Astrocyte (in vitro differentiated cells and primary cell): ENCODE results near the gene TRERF1. TPM values are rescaled to one million over a fixed set of nuclear protein-coding genes. Genes with fewer than 3 reads are reported as not detected.

ENCODE experiments used
- DNase-seq: peaks from one replicate; pipeline ENCODE4 v3.0.0-alpha.2; 2010; ENCODE audit warnings: low read depth
- FAIRE-seq: peaks from 2 replicates; lab custom pipeline; 2011; peaks lifted over from hg19 to GRCh38; lab: Jason Lieb, UNC
- H2AFZ ChIP-seq: 2 replicates; pipeline ENCODE4 v1.6.0; 2012; ENCODE audit warnings: low read depth, low read length, inconsistent platforms
- H3K27ac ChIP-seq: 2 replicates; pipeline ENCODE4 v1.5.1; 2011; ENCODE audit warnings: low read depth, low read length, inconsistent platforms
- H3K27me3 ChIP-seq: 2 replicates; pipeline ENCODE4 v1.6.0; 2011; ENCODE audit warnings: low read length, inconsistent platforms; ENCODE audit not compliant: insufficient read depth
- H3K36me3 ChIP-seq: 2 replicates; pipeline ENCODE4 v1.5.1; 2011; ENCODE audit warnings: low read length, inconsistent platforms; ENCODE audit not compliant: insufficient read depth
- H3K4me1 ChIP-seq: 2 replicates; pipeline ENCODE4 v1.5.1; 2011; ENCODE audit warnings: low read length, inconsistent platforms; ENCODE audit not compliant: insufficient read depth
- H3K4me2 ChIP-seq: 2 replicates; pipeline ENCODE4 v1.6.0; 2012; ENCODE audit warnings: low read length, inconsistent platforms
- H3K4me3 ChIP-seq: 2 replicates; pipeline ENCODE4 v1.5.1; 2011; ENCODE audit warnings: low read depth, mild to moderate bottlenecking, low read length, inconsistent platforms; ENCODE audit not compliant: insufficient read depth
- H3K79me2 ChIP-seq: 2 replicates; pipeline ENCODE4 v1.6.0; 2012; ENCODE audit warnings: mild to moderate bottlenecking, low read length, inconsistent platforms; ENCODE audit not compliant: insufficient read depth
- H3K9ac ChIP-seq: 2 replicates; pipeline ENCODE4 v1.6.0; 2012; ENCODE audit warnings: mild to moderate bottlenecking, low read length, inconsistent platforms
- H3K9me3 ChIP-seq: 2 replicates; pipeline ENCODE4 v1.5.1; 2012; ENCODE audit warnings: low read depth, mild to moderate bottlenecking, low read length, inconsistent platforms; ENCODE audit not compliant: insufficient read depth
- H4K20me1 ChIP-seq: 2 replicates; pipeline ENCODE4 v1.6.0; 2012; ENCODE audit warnings: low read length, inconsistent platforms; ENCODE audit not compliant: insufficient read depth
- H3K27ac Mint-ChIP-seq: one replicate; pipeline ENCODE4 v1.8.0; 2021; ENCODE audit warnings: mild to moderate bottlenecking, mixed read lengths; ENCODE audit not compliant: unreplicated experiment
- H3K27me3 Mint-ChIP-seq: one replicate; pipeline ENCODE4 v1.8.0; 2021; ENCODE audit warnings: low read depth, mixed read lengths; ENCODE audit not compliant: unreplicated experiment
- H3K36me3 Mint-ChIP-seq: one replicate; pipeline ENCODE4 v1.8.0; 2021; ENCODE audit warnings: low read depth, mixed read lengths; ENCODE audit not compliant: unreplicated experiment
- H3K4me1 Mint-ChIP-seq: one replicate; pipeline ENCODE4 v1.8.0; 2021; ENCODE audit warnings: low read depth, mixed read lengths; ENCODE audit not compliant: unreplicated experiment
- H3K4me3 Mint-ChIP-seq: one replicate; pipeline ENCODE4 v1.8.0; 2021; ENCODE audit warnings: mild to moderate bottlenecking, moderate library complexity, mixed read lengths; ENCODE audit not compliant: unreplicated experiment
- H3K9me3 Mint-ChIP-seq: one replicate; pipeline ENCODE4 v1.8.0; 2021; ENCODE audit warnings: mild to moderate bottlenecking, mixed read lengths; ENCODE audit not compliant: unreplicated experiment
- EZH2 ChIP-seq: IDR thresholded peaks from 2 replicates; pipeline ENCODE4 v1.6.1; 2012; ENCODE audit warnings: mild to moderate bottlenecking, low read length, inconsistent platforms; ENCODE audit not compliant: insufficient read depth
- total RNA-seq: library from RNA; stranded (reverse); gene quantifications from 2 replicates; pipeline ENCODE4 v1.2.1, GENCODE V29; 2021
- TF ChIP-seq, protein P1 (sequence below): IDR thresholded peaks from 2 replicates; pipeline ENCODE4 v1.5.1; 2011; ENCODE audit warnings: low read depth, mild to moderate bottlenecking, inconsistent platforms, low read length, moderate library complexity; ENCODE audit not compliant: insufficient read depth

The TRERF1 gene
- total RNA-seq, 1 donor from 2014 or later, result 8.6 TPM

DNA sequence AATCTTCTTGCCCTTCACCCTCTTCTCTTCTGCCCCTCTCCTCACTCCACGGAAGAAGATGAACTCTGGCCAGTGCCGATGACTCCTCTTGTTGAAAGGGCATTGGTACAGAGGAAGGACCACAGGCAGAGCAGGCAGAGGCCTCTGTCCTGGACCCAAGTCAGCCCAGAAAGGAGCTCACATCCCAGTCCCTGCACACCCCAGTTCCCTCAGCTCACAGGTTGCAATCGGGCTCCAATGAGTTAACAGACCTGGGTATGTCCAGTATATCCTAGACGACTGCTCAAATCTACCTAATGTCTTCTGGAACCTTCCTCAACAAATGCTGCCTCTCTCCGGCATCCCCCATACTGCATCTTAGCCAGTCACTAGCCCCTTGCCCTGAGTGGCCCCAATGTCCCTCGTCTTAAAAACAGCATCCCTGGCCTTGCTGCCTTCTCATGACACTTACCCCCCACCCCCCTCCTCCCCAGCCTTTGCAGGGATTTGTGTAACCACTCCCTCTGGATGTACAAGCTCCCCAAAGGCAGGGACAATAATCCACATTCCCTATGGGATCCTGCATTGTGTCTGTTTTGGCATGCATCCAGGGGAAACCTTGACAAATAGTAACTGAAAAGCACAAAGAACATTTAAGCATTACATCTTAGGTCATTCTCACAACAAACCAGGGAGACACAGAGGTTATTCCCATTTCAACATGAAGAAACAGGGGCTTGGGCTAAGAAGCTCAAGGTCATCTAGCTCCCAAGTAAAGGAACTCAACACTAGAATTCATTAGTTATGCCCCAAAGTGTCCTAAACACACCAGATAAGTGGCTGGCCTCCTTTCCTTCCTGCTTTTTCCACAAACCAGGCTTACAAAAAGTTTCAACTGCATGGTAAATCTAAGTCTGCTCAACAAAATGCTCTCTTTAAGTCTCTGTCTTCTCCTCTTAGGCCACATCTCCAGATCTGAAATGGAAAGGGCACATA, 45.1 kb downstream of the TRERF1 start:
- peaks cover 31% of the 10 kb centered on the region for H3K79me2 ChIP-seq
- FAIRE-seq (no peak), DNase-seq (peak; percentile 14)
- TF ChIP-seq EZH2, result no peak
- TF ChIP-seq, protein P1, sequence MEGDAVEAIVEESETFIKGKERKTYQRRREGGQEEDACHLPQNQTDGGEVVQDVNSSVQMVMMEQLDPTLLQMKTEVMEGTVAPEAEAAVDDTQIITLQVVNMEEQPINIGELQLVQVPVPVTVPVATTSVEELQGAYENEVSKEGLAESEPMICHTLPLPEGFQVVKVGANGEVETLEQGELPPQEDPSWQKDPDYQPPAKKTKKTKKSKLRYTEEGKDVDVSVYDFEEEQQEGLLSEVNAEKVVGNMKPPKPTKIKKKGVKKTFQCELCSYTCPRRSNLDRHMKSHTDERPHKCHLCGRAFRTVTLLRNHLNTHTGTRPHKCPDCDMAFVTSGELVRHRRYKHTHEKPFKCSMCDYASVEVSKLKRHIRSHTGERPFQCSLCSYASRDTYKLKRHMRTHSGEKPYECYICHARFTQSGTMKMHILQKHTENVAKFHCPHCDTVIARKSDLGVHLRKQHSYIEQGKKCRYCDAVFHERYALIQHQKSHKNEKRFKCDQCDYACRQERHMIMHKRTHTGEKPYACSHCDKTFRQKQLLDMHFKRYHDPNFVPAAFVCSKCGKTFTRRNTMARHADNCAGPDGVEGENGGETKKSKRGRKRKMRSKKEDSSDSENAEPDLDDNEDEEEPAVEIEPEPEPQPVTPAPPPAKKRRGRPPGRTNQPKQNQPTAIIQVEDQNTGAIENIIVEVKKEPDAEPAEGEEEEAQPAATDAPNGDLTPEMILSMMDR, result no peak
- H4K20me1 ChIP-seq, result no peaks in the 10 kb centered on the region
- H3K4me2 ChIP-seq, result peak overlapping the region; percentile 83
- H3K36me3 ChIP-seq, result no peaks in the 10 kb centered on the region
- peaks cover 6% of the 10 kb centered on the region for H3K36me3 Mint-ChIP-seq
- H3K9ac ChIP-seq, result peak overlapping the region; percentile 69
- no peaks in the 10 kb centered on the region for H3K27me3 ChIP-seq
- peak overlapping the region; percentile 67 for H3K27ac Mint-ChIP-seq
- H3K4me3 ChIP-seq, result peak overlapping the region; percentile 34
- peaks cover 42% of the 10 kb centered on the region for H3K4me1 Mint-ChIP-seq
- H2AFZ ChIP-seq, result peak overlapping the region; percentile 31
- H3K4me3 Mint-ChIP-seq, result no peak overlapping the region
- H3K27me3 Mint-ChIP-seq, result no peaks in the 10 kb centered on the region
- peak overlapping the region; percentile 81 for H3K27ac ChIP-seq
- H3K9me3 ChIP-seq, result no peaks in the 10 kb centered on the region
- H3K4me1 ChIP-seq, result peaks cover 43% of the 10 kb centered on the region
- H3K9me3 Mint-ChIP-seq, result no peaks in the 10 kb centered on the region

DNA sequence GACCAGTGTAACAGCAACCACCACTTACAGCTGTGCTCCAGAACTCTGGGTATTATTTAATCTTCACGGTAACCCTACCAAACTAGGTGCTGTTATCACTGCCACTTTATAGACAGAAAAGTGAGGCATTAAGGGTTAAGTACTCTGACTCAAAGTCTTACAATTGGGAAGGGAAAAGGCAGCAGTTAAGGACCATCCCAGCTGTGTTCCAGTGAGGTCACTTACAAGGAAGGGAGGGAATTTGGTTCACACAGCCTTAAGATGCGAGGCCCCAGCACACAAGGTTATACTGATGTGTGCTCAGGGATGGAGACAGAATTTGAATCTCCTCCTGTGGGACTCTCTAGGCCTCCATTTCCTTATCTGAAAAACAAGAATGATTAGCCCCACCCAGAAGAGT, 46.7 kb downstream of the TRERF1 start:
- Histone ChIP-seq H3K79me2 (peaks cover 38% of the 10 kb centered on the region), H3K9me3 (no peaks in the 10 kb centered on the region), H3K27me3 (no peaks in the 10 kb centered on the region), H3K4me1 (peaks cover 43% of the 10 kb centered on the region), H2AFZ (no peak overlapping the region), H3K36me3 (no peaks in the 10 kb centered on the region), H3K27ac (peak overlapping the region; percentile 70), H3K4me2 (peak overlapping the region; percentile 73), H3K9ac (peak overlapping the region; percentile 64), H4K20me1 (no peaks in the 10 kb centered on the region), H3K4me3 (no peak overlapping the region)
- no peak overlapping the region for H3K27ac Mint-ChIP-seq
- TF ChIP-seq EZH2, result no peak
- TF ChIP-seq, protein P1, result no peak
- FAIRE-seq, result no peak
- DNase-seq, result peak; percentile 76
- H3K4me3 Mint-ChIP-seq, result no peak overlapping the region
- H3K4me1 Mint-ChIP-seq, result peaks cover 42% of the 10 kb centered on the region
- H3K9me3 Mint-ChIP-seq, result no peaks in the 10 kb centered on the region
- no peaks in the 10 kb centered on the region for H3K27me3 Mint-ChIP-seq
- H3K36me3 Mint-ChIP-seq, result peaks cover 4% of the 10 kb centered on the region

DNA sequence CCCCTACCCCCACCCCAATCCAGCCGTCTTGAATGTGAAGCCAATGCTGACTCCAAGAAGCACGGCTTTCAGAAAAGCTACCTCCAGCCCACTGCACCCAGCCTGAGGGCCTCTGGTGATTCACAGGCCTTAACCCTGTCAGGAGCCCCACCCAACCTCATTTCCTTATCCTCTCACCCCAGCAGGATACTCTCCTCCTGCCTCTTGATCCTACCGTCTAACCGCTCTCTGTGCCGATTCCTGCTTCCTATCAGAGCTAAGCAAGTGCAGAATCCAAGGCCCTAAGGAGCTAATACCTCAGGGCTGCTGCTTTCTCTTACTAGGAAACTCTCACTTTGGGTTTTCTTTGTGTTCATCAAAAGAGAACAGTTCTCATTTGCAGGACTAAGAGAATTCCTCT, 47.2 kb downstream of the TRERF1 start:
- no peaks in the 10 kb centered on the region for H3K9me3 Mint-ChIP-seq
- Histone ChIP-seq H2AFZ (no peak overlapping the region), H3K27me3 (no peaks in the 10 kb centered on the region), H3K36me3 (no peaks in the 10 kb centered on the region), H3K9me3 (no peaks in the 10 kb centered on the region), H3K9ac (peak overlapping the region; percentile 64), H3K79me2 (peaks cover 41% of the 10 kb centered on the region), H3K27ac (peak overlapping the region; percentile 70), H4K20me1 (peaks cover 3% of the 10 kb centered on the region), H3K4me1 (peaks cover 43% of the 10 kb centered on the region), H3K4me3 (peak overlapping the region; percentile 22), H3K4me2 (peak overlapping the region; percentile 73)
- peaks cover 42% of the 10 kb centered on the region for H3K4me1 Mint-ChIP-seq
- FAIRE-seq (no peak), DNase-seq (peak; percentile 65)
- H3K36me3 Mint-ChIP-seq, result peaks cover 4% of the 10 kb centered on the region
- peak overlapping the region; percentile 76 for H3K4me3 Mint-ChIP-seq
- H3K27ac Mint-ChIP-seq, result peak overlapping the region; percentile 90
- TF ChIP-seq EZH2, result no peak
- TF ChIP-seq, protein P1, result no peak
- no peaks in the 10 kb centered on the region for H3K27me3 Mint-ChIP-seq
